Activated CD4-positive, alpha-beta T cell treated with anti-CD3 and anti-CD28 coated beads, Interleukin-2, amount 50 U/mL, for 16 hours (primary cell): Measurements from ENCODE around the gene NBPF4.
"Not testable (repeated sequence)": the region's sequence is repeated elsewhere in the genome, so short reads cannot be mapped to it uniquely, and the experiment has no call there.

Experiments
- DNase-seq: peaks from one replicate; pipeline ENCODE4 v3.0.0-alpha.2; 2020

Gene NBPF4

GRCh38 chr1:108211014-108211413, 32.9 kb downstream of the NBPF4 start:
- DNase-seq: no peak

- no peak for DNase-seq
These were observed 34.3 kb downstream of the NBPF4 start for GRCh38 chr1:108209456-108210108.

- DNase-seq: no peak
These were observed 35.0 kb downstream of the NBPF4 start for GRCh38 chr1:108208724-108209446.

GRCh38 chr1:108203582-108203981, 40.3 kb downstream of the NBPF4 start:
- not testable (repeated sequence) for DNase-seq

GRCh38 chr1:108201687-108202086, 42.2 kb downstream of the NBPF4 start:
- DNase-seq: no peak

- DNase-seq: peak; percentile 60
These were observed 43.2 kb downstream of the NBPF4 start for GRCh38 chr1:108200687-108201051.

GRCh38 chr1:108199781-108200686, 43.8 kb downstream of the NBPF4 start, which contains the start of gene SLC25A24:
Gene SLC25A24 (minus strand): TSS chr1:108200343. CDS start chr1:108200138, 205 bp downstream.
- DNase-seq: peak; percentile 76

- no peak for DNase-seq
These were observed 44.6 kb downstream of the NBPF4 start for GRCh38 chr1:108199201-108199691.

- no peak for DNase-seq
These were observed 49.8 kb downstream of the NBPF4 start for GRCh38 chr1:108194051-108194450.

- DNase-seq: no peak
These were observed 50.5 kb downstream of the NBPF4 start for GRCh38 chr1:108193333-108193732.

GRCh38 chr1:108192581-108192980, 51.3 kb downstream of the NBPF4 start:
- no peak for DNase-seq

GRCh38 chr1:108190686-108191416, 53.0 kb downstream of the NBPF4 start:
- no peak for DNase-seq

GRCh38 chr1:108190001-108190634, 53.8 kb downstream of the NBPF4 start:
- DNase-seq: no peak

GRCh38 chr1:108188801-108189200, 55.1 kb downstream of the NBPF4 start:
- peak; percentile 22 for DNase-seq

GRCh38 chr1:108182959-108183700, 60.7 kb downstream of the NBPF4 start:
- no peak for DNase-seq

GRCh38 chr1:108179018-108179417, 64.9 kb downstream of the NBPF4 start:
- no peak for DNase-seq
